Measurements from ENCODE around the gene LLPH. TPM values are rescaled to one million over a fixed set of nuclear protein-coding genes. Genes with fewer than 3 reads are reported as not detected.

The LLPH gene
- total and polyA plus RNA-seq, 2 of the 13 experiments (the other 11 are each of a cell fraction or from before 2014, with no cell fraction given): 4.2 to 25.6 TPM

- ChIA-PET POLR2A (no interaction called here), CTCF (ENCODE audit: low intra/inter-chr PET ratio, low total read pairs) (no interaction called here)
- Histone ChIP-seq H3K4me2 (ENCODE audit: low read depth, low read length) (no peak overlapping the region), H3K4me3 (replicated peaks in 1 of 3; ENCODE audit: insufficient read depth in 1 of 3, low read depth in 2 of 3, low read length in 3 of 3) (no peak overlapping the region), H3K9me3 (ENCODE audit: low read length) (peaks cover 10% of the 10 kb centered on the region), H3K27ac (ENCODE audit: extremely low read length, insufficient read depth, low read length) (no peak overlapping the region), H2AFZ (ENCODE audit: low read length) (no peak overlapping the region), H4K20me1 (ENCODE audit: insufficient read depth, low read length) (no peaks in the 10 kb centered on the region), H3K36me3 (replicated peaks in 1 of 2; ENCODE audit: control insufficient read depth in 1 of 2, insufficient read depth in 2 of 2, low read length in 2 of 2) (peaks cover 2 to 13% of the 10 kb centered on the region in 2 experiments; a peak in 3 of 5 replicates), H3K27me3 (ENCODE audit: control insufficient read depth in 1 of 2, insufficient read depth in 2 of 2, low read length in 2 of 2) (no peaks in the 10 kb centered on the region), H3K4me1 (ENCODE audit: insufficient read depth, low read length) (peaks cover 7% of the 10 kb centered on the region; the same call in 1 of the 2 replicates), H3K79me2 (ENCODE audit: insufficient read depth, low read length) (no peaks in the 10 kb centered on the region), H3K9ac (ENCODE audit: insufficient read depth, low read depth, low read length) (no peak overlapping the region)
- no TSS peak for BruUV-seq (replicated peaks)
- no peak for TF ChIP-seq ZBTB7B (CRISPR knock-in tag; IDR thresholded peaks at IDR 0.05)
- peak; percentile 99 for TF ChIP-seq ZNF317 (CRISPR knock-in tag; IDR thresholded peaks at IDR 0.05)
- intact Hi-C loops (cut with micrococcal nuclease; ENCODE audit: unreplicated experiment): no loop called here
- ATAC-seq (no peak), DNase-seq (ENCODE audit: low spot score) (no peak), FAIRE-seq (no peak)
- in situ Hi-C loops (cut with HindIII; ENCODE audit: extremely low pct_ligation_motif_present, low pct_unique_long_range_greater_than_20kb): loop anchor here (10.0 kb wide), 1 partner anchor 264 kb away; no protein-coding TSS in a partner anchor
Measured at GRCh38 chr12:66140731-66141130, 10.2 kb upstream of the LLPH start.

GRCh38 chr12:66139328-66139727 is 8.8 kb upstream of the LLPH start:
- ChIA-PET CTCF (ENCODE audit: low intra/inter-chr PET ratio, low total read pairs) (no interaction called here), POLR2A (interaction anchor here (1.1 kb wide), 1 partner anchor 8 kb away, joined by 3 read pairs; the partner anchor contains the start of gene LLPH)
- peaks cover 2 to 13% of the 10 kb centered on the region in 2 experiments; a peak in 3 of 5 replicates for H3K36me3 ChIP-seq (replicated peaks in 1 of 2; ENCODE audit: control insufficient read depth in 1 of 2, insufficient read depth in 2 of 2, low read length in 2 of 2)
- TF ChIP-seq SYNCRIP (IDR thresholded peaks at IDR 0.05; ENCODE audit: insufficient read depth, low read depth, low read length): no peak
- TF ChIP-seq KDM1A (CRISPR knock-in tag; IDR thresholded peaks at IDR 0.05): no peak
- no peak for TF ChIP-seq FOXK2 (IDR thresholded peaks at IDR 0.05)
- no peak for TF ChIP-seq E2F5 (CRISPR knock-in tag; conservative IDR thresholded peaks at IDR 0.05)
- no peak for TF ChIP-seq TAF1 (CRISPR knock-in tag; IDR thresholded peaks at IDR 0.05)
- TF ChIP-seq ZIK1 (CRISPR knock-in tag; IDR thresholded peaks at IDR 0.05; ENCODE audit: borderline replicate concordance, low read depth): no peak
- no peak for TF ChIP-seq ZSCAN12 (CRISPR knock-in tag; IDR thresholded peaks at IDR 0.05)
- TF ChIP-seq ZNF367 (CRISPR knock-in tag; IDR thresholded peaks at IDR 0.05; ENCODE audit: borderline replicate concordance): no peak
- no peak for TF ChIP-seq RXRB (CRISPR knock-in tag; IDR thresholded peaks at IDR 0.05; ENCODE audit: borderline replicate concordance)
- TF ChIP-seq FUBP1 (CRISPR knock-in tag; IDR thresholded peaks at IDR 0.05; ENCODE audit: borderline replicate concordance): no peak
- no peak overlapping the region for H3K4me3 ChIP-seq (replicated peaks in 1 of 3; ENCODE audit: insufficient read depth in 1 of 3, low read depth in 2 of 3, low read length in 3 of 3)
- no peaks in the 10 kb centered on the region for H4K20me1 ChIP-seq (ENCODE audit: insufficient read depth, low read length)
- no peaks in the 10 kb centered on the region for H3K27me3 ChIP-seq (ENCODE audit: control insufficient read depth in 1 of 2, insufficient read depth in 2 of 2, low read length in 2 of 2)
- H3K27ac ChIP-seq (ENCODE audit: extremely low read length, insufficient read depth, low read length): no peak overlapping the region
- no peak overlapping the region for H3K4me2 ChIP-seq (ENCODE audit: low read depth, low read length)
- ATAC-seq: no peak
- no peak for FAIRE-seq
- in situ Hi-C loops (cut with HindIII; ENCODE audit: extremely low pct_ligation_motif_present, low pct_unique_long_range_greater_than_20kb) (no loop called here), intact Hi-C loops (cut with micrococcal nuclease; ENCODE audit: unreplicated experiment) (no loop called here)
- 95% methylated on average over 2 of the region's 2 CpGs for WGBS (ENCODE audit: low lambda C conversion rate)
- H3K9ac ChIP-seq (ENCODE audit: insufficient read depth, low read depth, low read length): no peak overlapping the region
- no peaks in the 10 kb centered on the region for H3K79me2 ChIP-seq (ENCODE audit: insufficient read depth, low read length)
- H2AFZ ChIP-seq (ENCODE audit: low read length): no peak overlapping the region
- no TSS peak for BruUV-seq (replicated peaks)
- no peaks in the 10 kb centered on the region for H3K4me1 ChIP-seq (ENCODE audit: insufficient read depth, low read length)
- H3K9me3 ChIP-seq (ENCODE audit: low read length): peaks cover 10% of the 10 kb centered on the region
- DNase-seq (ENCODE audit: low spot score): no peak
